ENCODE results near the gene JAKMIP2. TPM values are rescaled to one million over a fixed set of nuclear protein-coding genes. Genes with fewer than 3 reads are reported as not detected.

The JAKMIP2 gene
- total and polyA plus RNA-seq, 2 donors (not counting 3 experiments of a cell fraction or from before 2014, with no cell fraction given) = not detected

- no peak overlapping the region for H3K4me2 ChIP-seq (ENCODE audit: insufficient read depth, low read length)
- dilution Hi-C loops (cut with MboI; ENCODE audit: extremely low pct_ligation_motif_present, low sequenced_read_pairs) (no loop called here), intact Hi-C loops (cut with micrococcal nuclease) (loop anchor here (5.0 kb wide), 1 partner anchor 66 kb away; no protein-coding TSS in a partner anchor)
- no peaks in the 10 kb centered on the region for H3K36me3 ChIP-seq (ENCODE audit: control insufficient read depth in 2 of 2, extremely low read depth in 1 of 2, insufficient read depth in 2 of 2, low read length in 2 of 2)
- FAIRE-seq = no peak
- no peaks in the 10 kb centered on the region for H3K9me3 ChIP-seq (replicated peaks; ENCODE audit: control insufficient read depth, insufficient read depth, low read length)
- no peak overlapping the region for H2AFZ ChIP-seq (ENCODE audit: low read depth, low read length)
- H3K9ac ChIP-seq (replicated peaks; ENCODE audit: extremely low read depth, insufficient read depth, low read length) = no peak overlapping the region
- H3K4me1 ChIP-seq (ENCODE audit: control insufficient read depth, extremely low read depth, insufficient read depth, low read length) = no peaks in the 10 kb centered on the region
- no peak for DNase-seq (ENCODE audit: low read depth, low spot score)
- H3K9me1 ChIP-seq (replicated peaks; ENCODE audit: control insufficient read depth, extremely low read depth, insufficient read depth, low read length) = no peaks in the 10 kb centered on the region
- peaks cover 0 to 4% of the 10 kb centered on the region in 2 experiments for H3K27me3 ChIP-seq (ENCODE audit: control insufficient read depth in 2 of 2, insufficient read depth in 2 of 2, low read length in 2 of 2)
- POLR2A ChIA-PET = no interaction called here
- no TSS peak for BruUV-seq (replicated peaks)
- TF ChIP-seq POLR2AphosphoS5 (IDR thresholded peaks at IDR 0.05; ENCODE audit: insufficient read depth, low read depth, low read length) (no peak), JUN (IDR thresholded peaks at IDR 0.05; ENCODE audit: borderline replicate concordance, insufficient read depth, insufficient read length, low read depth) (no peak), EZH2 (IDR thresholded peaks at IDR 0.05; ENCODE audit: borderline replicate concordance, low read depth, low read length, severe bottlenecking) (no peak), POLR2A (IDR thresholded peaks at IDR 0.05; ENCODE audit: low read depth, low read length) (no peak), FOS (IDR thresholded peaks at IDR 0.05; ENCODE audit: borderline replicate concordance, insufficient read depth, low read length) (no peak), GATA2 (IDR thresholded peaks at IDR 0.05; ENCODE audit: insufficient read depth, insufficient read length, low read depth, low read length) (no peak), MYC (IDR thresholded peaks at IDR 0.05; ENCODE audit: low read depth, low read length) (no peak), MAX (IDR thresholded peaks at IDR 0.05; ENCODE audit: insufficient read depth, insufficient read length) (no peak), CTCF (IDR thresholded peaks at IDR 0.05; ENCODE audit: extremely low read depth in 1 of 2, insufficient read depth in 1 of 2, low read depth in 1 of 2, low read length in 2 of 2) (no peak)
- no peak overlapping the region for H3K4me3 ChIP-seq (replicated peaks in 1 of 3; ENCODE audit: insufficient read depth in 1 of 3, low read depth in 1 of 3, low read length in 3 of 3)
- no peak overlapping the region for H3K27ac ChIP-seq (ENCODE audit: insufficient read depth, low read depth, low read length)
- H3K79me2 ChIP-seq (ENCODE audit: control insufficient read depth, insufficient read depth, low read length) = no peaks in the 10 kb centered on the region
- CTCF ChIA-PET = interaction anchor here (1.5 kb wide), 1 partner anchor 504 kb away, joined by 3 read pairs; no protein-coding TSS in a partner anchor
- H4K20me1 ChIP-seq (replicated peaks; ENCODE audit: control insufficient read depth, extremely low read depth, insufficient read depth, low read length) = no peaks in the 10 kb centered on the region
These were observed 89.3 kb downstream of the JAKMIP2 start for GRCh38 chr5:147693233-147693632.
